Measurements from ENCODE around the gene PNPLA6. TPM values are rescaled to one million over a fixed set of nuclear protein-coding genes. Genes with fewer than 3 reads are reported as not detected.

PNPLA6 gene
- total RNA-seq, 3 donors from 2014 or later (not counting 1 experiment from before 2014, with no cell fraction given), result 118 to 190 (median 125) TPM

GRCh38 chr19:7545904-7546303 is 10.4 kb downstream of the PNPLA6 start:
- Mint-ChIP-seq H3K27me3 (ENCODE audit: low read depth in 2 of 2) (no peaks in the 10 kb centered on the region), H3K36me3 (no peaks in the 10 kb centered on the region), H3K4me3 (no peak overlapping the region), H3K9me3 (no peaks in the 10 kb centered on the region), H3K4me1 (peaks cover 5 to 15% of the 10 kb centered on the region in 2 donors), H3K27ac (peak overlapping the region in 1 of 2 donors; percentile 7)
- H3K27ac ChIP-seq (ENCODE audit: low read length), result no peak overlapping the region
- no peak for DNase-seq
- ATAC-seq, result peak in 1 of 3 donors; percentile 52
- intact Hi-C loops (cut with micrococcal nuclease), result no loop called here
- H3K9me3 ChIP-seq (ENCODE audit: control insufficient read depth, insufficient read depth, low read length), result no peaks in the 10 kb centered on the region
- no peaks in the 10 kb centered on the region for H3K27me3 ChIP-seq (ENCODE audit: control insufficient read depth, insufficient read depth, low read length)
- TF ChIP-seq, protein P1, sequence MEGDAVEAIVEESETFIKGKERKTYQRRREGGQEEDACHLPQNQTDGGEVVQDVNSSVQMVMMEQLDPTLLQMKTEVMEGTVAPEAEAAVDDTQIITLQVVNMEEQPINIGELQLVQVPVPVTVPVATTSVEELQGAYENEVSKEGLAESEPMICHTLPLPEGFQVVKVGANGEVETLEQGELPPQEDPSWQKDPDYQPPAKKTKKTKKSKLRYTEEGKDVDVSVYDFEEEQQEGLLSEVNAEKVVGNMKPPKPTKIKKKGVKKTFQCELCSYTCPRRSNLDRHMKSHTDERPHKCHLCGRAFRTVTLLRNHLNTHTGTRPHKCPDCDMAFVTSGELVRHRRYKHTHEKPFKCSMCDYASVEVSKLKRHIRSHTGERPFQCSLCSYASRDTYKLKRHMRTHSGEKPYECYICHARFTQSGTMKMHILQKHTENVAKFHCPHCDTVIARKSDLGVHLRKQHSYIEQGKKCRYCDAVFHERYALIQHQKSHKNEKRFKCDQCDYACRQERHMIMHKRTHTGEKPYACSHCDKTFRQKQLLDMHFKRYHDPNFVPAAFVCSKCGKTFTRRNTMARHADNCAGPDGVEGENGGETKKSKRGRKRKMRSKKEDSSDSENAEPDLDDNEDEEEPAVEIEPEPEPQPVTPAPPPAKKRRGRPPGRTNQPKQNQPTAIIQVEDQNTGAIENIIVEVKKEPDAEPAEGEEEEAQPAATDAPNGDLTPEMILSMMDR (IDR thresholded peaks at IDR 0.05), result no peak
- peaks cover 35% of the 10 kb centered on the region for H3K36me3 ChIP-seq (ENCODE audit: control insufficient read depth, insufficient read depth, low read length)
- H3K4me1 ChIP-seq (ENCODE audit: control insufficient read depth, insufficient read depth, low read length), result peaks cover 20% of the 10 kb centered on the region
- 23% methylated on average over 1 of the region's 1 CpG for WGBS (ENCODE audit: insufficient coverage)
- no peak overlapping the region for H3K4me3 ChIP-seq (ENCODE audit: low read length)

GRCh38 chr19:7547159-7547558 is 11.6 kb downstream of the PNPLA6 start:
- no peak for DNase-seq
- no peak overlapping the region for H3K4me3 Mint-ChIP-seq
- H3K27ac ChIP-seq (ENCODE audit: low read length), result no peak overlapping the region

GRCh38 chr19:7549429-7550148 is 14.1 kb downstream of the PNPLA6 start:
- Mint-ChIP-seq H3K27me3 (ENCODE audit: low read depth in 2 of 2) (no peaks in the 10 kb centered on the region), H3K27ac (no peak overlapping the region), H3K4me3 (no peak overlapping the region), H3K36me3 (no peaks in the 10 kb centered on the region), H3K4me1 (peaks cover 5 to 14% of the 10 kb centered on the region in 2 donors), H3K9me3 (no peaks in the 10 kb centered on the region)
- no peak overlapping the region for H3K4me3 ChIP-seq (ENCODE audit: low read length)
- H3K36me3 ChIP-seq (ENCODE audit: control insufficient read depth, insufficient read depth, low read length), result peaks cover 19% of the 10 kb centered on the region
- WGBS (ENCODE audit: insufficient coverage), result 97% methylated on average over 32 of the region's 36 CpGs
- DNase-seq (no peak), ATAC-seq (no peak)
- no peaks in the 10 kb centered on the region for H3K27me3 ChIP-seq (ENCODE audit: control insufficient read depth, insufficient read depth, low read length)
- H3K27ac ChIP-seq (ENCODE audit: low read length), result no peak overlapping the region
- H3K9me3 ChIP-seq (ENCODE audit: control insufficient read depth, insufficient read depth, low read length), result no peaks in the 10 kb centered on the region
- H3K4me1 ChIP-seq (ENCODE audit: control insufficient read depth, insufficient read depth, low read length), result peaks cover 10% of the 10 kb centered on the region
- TF ChIP-seq, protein P1 (IDR thresholded peaks at IDR 0.05), result no peak
- intact Hi-C loops (cut with micrococcal nuclease), result no loop called here

More at GRCh38 chr19:7547159-7547558, 11.6 kb downstream of the PNPLA6 start:
- Mint-ChIP-seq H3K27ac (peak overlapping the region; percentile 20 to 50), H3K9me3 (no peaks in the 10 kb centered on the region), H3K4me1 (peaks cover 5 to 15% of the 10 kb centered on the region in 2 donors), H3K27me3 (ENCODE audit: low read depth in 2 of 2) (no peaks in the 10 kb centered on the region), H3K36me3 (no peaks in the 10 kb centered on the region)
- TF ChIP-seq, protein P1 (IDR thresholded peaks at IDR 0.05), result no peak
- Histone ChIP-seq H3K4me1 (ENCODE audit: control insufficient read depth, insufficient read depth, low read length) (peaks cover 20% of the 10 kb centered on the region), H3K9me3 (ENCODE audit: control insufficient read depth, insufficient read depth, low read length) (no peaks in the 10 kb centered on the region), H3K36me3 (ENCODE audit: control insufficient read depth, insufficient read depth, low read length) (peaks cover 23% of the 10 kb centered on the region), H3K4me3 (ENCODE audit: low read length) (no peak overlapping the region), H3K27me3 (ENCODE audit: control insufficient read depth, insufficient read depth, low read length) (no peaks in the 10 kb centered on the region)
- intact Hi-C loops (cut with micrococcal nuclease), result no loop called here
- peak in 2 of 3 donors; percentile 35 to 44 for ATAC-seq
- 56% methylated on average over 2 of the region's 3 CpGs for WGBS (ENCODE audit: insufficient coverage)
